Thoracic aorta (tissue), 2 donors: ENCODE data around the gene RER1. TPM values are rescaled to one million over a fixed set of nuclear protein-coding genes. Genes with fewer than 3 reads are reported as not detected.

Experiments used
- ATAC-seq: fragments of 150-250 bp; one replicate; pipeline ENCODE4 v1.8.0; 2017; ENCODE audit warnings: low read depth; ENCODE audit not compliant: insufficient number of reproducible peaks, low FRiP score
- DNase-seq: peaks from one replicate; pipeline ENCODE4 v3.0.0-alpha.2; 2020; ENCODE audit warnings: low spot score
- H3K27ac ChIP-seq, 2 donors: fragments of 200-600 bp; sonication (generic); 1 replicate in 1 of 2; 2 replicates in 1 of 2; pipeline ENCODE4 v1.5.1; 2016; ENCODE audit warnings: mild to moderate bottlenecking in 2 of 2, moderate library complexity in 2 of 2
- H3K27me3 ChIP-seq: fragments of 200-600 bp; sonication (generic); replicated peaks from 2 replicates; pipeline ENCODE4 v1.6.0; 2016; ENCODE audit warnings: mild to moderate bottlenecking; ENCODE audit not compliant: insufficient read depth
- H3K36me3 ChIP-seq: fragments of 200-600 bp; sonication (generic); one replicate; pipeline ENCODE4 v1.5.1; 2016
- H3K4me1 ChIP-seq, 2 donors: fragments of 200-600 bp; sonication (generic); 1 replicate in 1 of 2; 2 replicates in 1 of 2; pipeline versions ENCODE4 v1.5.1 to v1.6.0; 2016; ENCODE audit warnings: low read depth in 2 of 2, mild to moderate bottlenecking in 1 of 2; ENCODE audit not compliant: control insufficient read depth in 1 of 2
- H3K4me3 ChIP-seq: fragments of 200-600 bp; sonication (generic); 2 replicates; pipeline ENCODE4 v1.5.1; 2016; ENCODE audit warnings: mild to moderate bottlenecking
- H3K9me3 ChIP-seq: fragments of 200-600 bp; sonication (generic); 2 replicates; pipeline ENCODE4 v1.5.1; 2016
- CTCF ChIP-seq: fragments of 200-600 bp; sonication (generic); IDR thresholded peaks from one replicate; pipeline ENCODE4 v1.5.1; 2019; ENCODE audit warnings: antibody characterized with exemption
- total RNA-seq, 2 donors: library from RNA; depleted of rRNA; stranded (reverse); fragments of >200 nt; gene quantifications; one replicate each; pipeline versions ENCODE4 v1.1.0 to v1.2.3, GENCODE V29; 2016

The RER1 gene
- total RNA-seq, 2 donors from 2014 or later: 68.6 to 76.3 TPM

- H3K27ac ChIP-seq: no peak overlapping the region
- DNase-seq: no peak
- TF ChIP-seq CTCF: no peak
- H3K4me1 ChIP-seq: no peaks in the 10 kb centered on the region
- H3K9me3 ChIP-seq: no peaks in the 10 kb centered on the region
- no peak overlapping the region for H3K4me3 ChIP-seq
- H3K27me3 ChIP-seq: peaks cover 3% of the 10 kb centered on the region
- H3K36me3 ChIP-seq: no peaks in the 10 kb centered on the region
- no peak for ATAC-seq
These were observed 56.4 kb downstream of the RER1 start for GRCh38 chr1:2448098-2448445.

GRCh38 chr1:2449636-2450454 is 58.2 kb downstream of the RER1 start:
- no peaks in the 10 kb centered on the region for H3K9me3 ChIP-seq
- no peaks in the 10 kb centered on the region for H3K36me3 ChIP-seq
- no peak for DNase-seq
- no peak overlapping the region for H3K4me3 ChIP-seq
- H3K27ac ChIP-seq: no peak overlapping the region
- H3K4me1 ChIP-seq: no peaks in the 10 kb centered on the region
- no peak for TF ChIP-seq CTCF
- H3K27me3 ChIP-seq: peaks cover 3% of the 10 kb centered on the region
- ATAC-seq: no peak

- Histone ChIP-seq H3K4me1 (no peaks in the 10 kb centered on the region), H3K27ac (no peak overlapping the region), H3K9me3 (no peaks in the 10 kb centered on the region), H3K36me3 (no peaks in the 10 kb centered on the region), H3K4me3 (no peak overlapping the region), H3K27me3 (peaks cover 3% of the 10 kb centered on the region)
- ATAC-seq (no peak), DNase-seq (no peak)
- TF ChIP-seq CTCF: no peak
These were observed 60.1 kb downstream of the RER1 start for GRCh38 chr1:2451741-2452140.

GRCh38 chr1:2452201-2452931 is 60.7 kb downstream of the RER1 start:
- Histone ChIP-seq H3K27ac (no peak overlapping the region), H3K4me3 (no peak overlapping the region), H3K9me3 (no peaks in the 10 kb centered on the region), H3K27me3 (peaks cover 3% of the 10 kb centered on the region), H3K4me1 (no peaks in the 10 kb centered on the region), H3K36me3 (no peaks in the 10 kb centered on the region)
- TF ChIP-seq CTCF: no peak
- DNase-seq: no peak
- ATAC-seq: no peak

GRCh38 chr1:2452932-2453315 is 61.3 kb downstream of the RER1 start:
- Histone ChIP-seq H3K36me3 (no peaks in the 10 kb centered on the region), H3K4me1 (no peaks in the 10 kb centered on the region), H3K4me3 (no peak overlapping the region), H3K27ac (no peak overlapping the region), H3K27me3 (peaks cover 3% of the 10 kb centered on the region), H3K9me3 (no peaks in the 10 kb centered on the region)
- no peak for DNase-seq
- ATAC-seq: no peak
- no peak for TF ChIP-seq CTCF
